IPS-NIHi7 (cell line): Measurements from ENCODE around the gene CHRNA10.

Source experiments
- DNase-seq: peaks from one replicate; pipeline ENCODE4 v3.0.0; 2012; ENCODE audit warnings: mixed read lengths; ENCODE audit errors: extremely low spot score

CHRNA10 gene

DNA sequence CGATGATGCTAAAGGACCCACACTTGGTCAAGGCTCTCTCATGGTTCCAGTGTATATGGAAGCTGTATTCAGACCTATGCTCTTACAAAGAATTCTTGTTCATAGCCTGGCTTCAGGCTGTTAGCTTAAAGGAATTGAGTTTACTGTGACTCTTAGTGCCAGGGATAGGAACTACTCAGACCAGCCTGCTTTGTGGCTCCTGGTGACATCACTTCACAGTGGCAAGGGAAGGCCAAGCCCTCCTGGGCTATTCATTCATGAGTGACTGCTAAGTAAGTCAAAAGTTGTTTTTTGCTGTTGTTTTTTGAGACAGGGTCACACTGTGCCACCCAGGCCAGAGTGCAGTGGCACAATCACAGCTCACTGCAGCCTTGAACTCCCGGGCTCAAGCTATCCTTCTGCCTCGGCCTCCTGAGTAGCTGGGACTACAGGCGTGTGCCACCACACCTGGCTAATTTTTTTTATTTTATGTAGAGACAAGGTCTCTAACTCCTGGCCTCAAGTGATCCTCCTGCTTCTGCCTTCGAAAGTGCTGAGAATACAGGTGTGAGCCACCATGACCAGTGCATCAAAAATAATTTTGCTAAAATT is 39.0 kb downstream of the CHRNA10 start:
- no peak for DNase-seq

DNA sequence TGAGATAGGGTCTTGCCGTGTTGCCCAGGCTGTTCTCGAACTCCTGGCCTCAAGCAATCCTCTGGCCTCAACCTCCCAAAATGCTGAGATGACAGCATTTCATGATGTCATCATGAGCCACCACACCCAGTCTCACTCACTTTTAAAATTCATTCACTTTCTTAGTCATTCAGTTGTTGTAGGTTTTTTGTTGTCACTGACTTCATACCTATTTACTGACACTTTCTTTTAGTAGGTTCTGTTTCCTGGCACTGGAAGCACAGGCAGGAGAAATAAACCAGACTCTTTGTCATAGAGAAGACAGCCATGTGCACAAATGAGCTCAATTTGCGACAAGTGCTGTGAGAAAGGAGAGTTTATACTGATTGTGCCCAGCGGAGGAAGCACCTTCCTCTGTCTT is 39.9 kb downstream of the CHRNA10 start:
- DNase-seq: no peak

DNA sequence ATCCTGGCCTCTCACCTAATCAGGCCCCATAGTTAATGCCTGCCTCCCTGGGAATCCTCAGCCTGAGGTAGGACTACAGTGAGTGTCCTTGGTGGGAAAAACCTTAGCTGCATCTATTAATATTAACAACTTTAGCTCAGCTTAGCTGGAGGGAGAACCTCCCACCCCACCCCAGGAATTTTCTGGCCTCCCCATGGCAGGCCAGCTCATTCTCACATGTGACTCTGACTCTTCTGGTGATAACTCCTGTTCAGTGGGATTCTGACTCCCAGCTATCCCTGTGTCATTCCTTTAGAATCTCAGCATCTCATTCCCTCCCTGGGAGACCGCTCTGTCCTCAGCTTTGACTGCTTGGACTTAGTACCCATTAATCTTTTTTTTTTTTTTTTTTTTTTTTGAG is 43.9 kb downstream of the CHRNA10 start:
- no peak for DNase-seq

DNA sequence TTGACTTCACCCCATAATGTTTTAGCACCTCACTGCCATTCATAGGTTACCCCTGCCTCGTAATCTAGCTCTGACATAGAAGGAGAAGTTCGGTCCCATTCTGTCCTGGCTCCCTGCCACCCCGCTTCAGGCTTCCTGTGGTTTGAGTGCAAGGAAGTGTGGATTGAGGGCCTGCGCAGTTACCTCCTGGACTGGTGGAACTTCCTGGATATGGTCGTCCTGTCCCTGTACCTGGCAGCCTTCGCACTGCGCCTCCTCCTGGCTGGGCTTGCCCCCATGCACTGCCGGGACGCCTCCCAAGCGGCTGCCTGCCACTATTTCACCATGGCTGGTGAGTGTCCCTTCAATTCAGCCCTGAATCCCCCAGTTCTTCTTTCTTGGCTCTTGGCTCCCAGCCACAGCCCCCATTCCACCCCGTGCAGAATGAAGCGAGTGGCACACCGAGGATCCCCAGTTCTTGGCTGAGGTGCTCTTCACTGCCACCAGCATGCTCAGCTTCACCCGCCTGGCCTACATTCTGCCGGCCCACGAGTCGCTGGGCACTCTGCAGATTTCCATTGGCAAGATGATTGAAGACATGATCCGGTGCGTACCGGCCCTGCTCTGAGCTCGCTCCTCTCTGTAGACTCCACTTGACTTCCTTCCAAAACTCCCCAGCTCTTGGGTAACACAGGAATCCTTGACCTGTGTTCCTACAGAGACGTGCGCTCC is 44.8 kb downstream of the CHRNA10 start:
- no peak for DNase-seq

DNA sequence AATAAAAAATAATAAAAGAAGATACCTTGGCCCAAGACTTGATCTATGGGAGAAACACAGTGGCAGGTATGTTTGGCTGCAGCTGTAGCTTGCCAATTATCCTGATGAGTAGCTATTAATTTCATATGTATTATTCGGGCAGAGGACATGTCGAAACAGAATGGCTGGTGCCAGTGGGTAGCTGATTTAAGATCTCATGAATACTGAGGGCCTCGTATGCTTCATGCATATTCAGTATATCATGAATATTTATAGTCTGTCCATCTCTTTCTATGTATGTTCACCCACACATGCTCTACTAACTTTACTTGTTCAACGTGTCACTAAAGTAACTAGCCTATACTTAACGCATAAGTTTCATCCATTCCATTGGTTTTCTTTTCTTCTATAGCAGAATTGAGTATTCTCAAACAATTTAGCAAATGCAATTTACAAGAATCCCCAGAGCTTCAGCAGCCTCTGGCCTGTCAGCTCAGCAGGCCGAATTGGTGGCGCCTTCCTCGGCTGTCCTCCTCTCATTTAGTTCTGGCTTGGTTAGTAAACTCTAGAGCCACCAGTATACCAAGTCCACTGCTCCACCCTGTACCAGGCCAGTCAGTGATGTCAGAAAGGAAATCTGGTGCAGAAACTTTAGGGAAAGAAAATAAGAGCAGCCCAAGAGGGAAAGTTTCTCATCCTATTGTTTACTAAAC is 47.3 kb downstream of the CHRNA10 start:
- no peak for DNase-seq

DNA sequence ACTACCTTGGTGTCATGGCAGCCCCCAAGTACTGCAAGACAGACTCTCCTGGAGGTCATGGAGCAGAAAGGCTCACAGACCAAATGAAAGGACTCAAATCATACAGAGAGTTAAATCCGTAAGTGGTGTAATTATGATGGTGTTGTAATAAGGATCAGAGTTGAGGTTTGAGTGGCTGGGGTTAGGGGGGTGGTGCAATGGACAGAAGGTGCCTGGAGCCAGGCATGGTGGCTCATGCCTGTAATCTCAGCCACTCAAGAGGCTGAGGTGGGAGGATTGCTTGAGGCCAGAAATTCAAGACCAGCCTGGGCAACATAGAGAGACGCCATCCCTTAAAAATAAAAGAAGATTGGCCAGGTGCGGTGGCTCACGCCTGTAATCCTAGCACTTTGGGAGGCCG is 48.1 kb downstream of the CHRNA10 start:
- no peak for DNase-seq

DNA sequence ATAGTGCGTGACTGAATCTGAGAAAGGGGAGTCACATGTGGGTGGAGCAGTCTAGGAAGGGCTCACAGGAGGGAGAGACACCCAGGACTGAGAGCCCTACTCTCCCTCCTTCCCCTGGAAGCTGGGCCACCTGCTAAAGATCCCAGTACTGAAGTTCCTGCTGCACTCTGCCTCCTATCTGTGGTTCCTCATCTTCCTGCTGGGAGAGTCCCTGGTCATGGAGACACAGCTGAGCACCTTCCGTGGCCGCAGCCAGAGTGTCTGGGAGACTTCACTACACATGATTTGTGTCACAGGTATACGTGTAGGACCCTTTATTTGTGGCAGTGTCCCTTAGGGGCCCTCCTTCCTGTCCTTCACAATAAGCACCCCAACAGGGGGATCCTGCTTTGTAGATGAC is 48.7 kb downstream of the CHRNA10 start:
- DNase-seq: no peak

DNA sequence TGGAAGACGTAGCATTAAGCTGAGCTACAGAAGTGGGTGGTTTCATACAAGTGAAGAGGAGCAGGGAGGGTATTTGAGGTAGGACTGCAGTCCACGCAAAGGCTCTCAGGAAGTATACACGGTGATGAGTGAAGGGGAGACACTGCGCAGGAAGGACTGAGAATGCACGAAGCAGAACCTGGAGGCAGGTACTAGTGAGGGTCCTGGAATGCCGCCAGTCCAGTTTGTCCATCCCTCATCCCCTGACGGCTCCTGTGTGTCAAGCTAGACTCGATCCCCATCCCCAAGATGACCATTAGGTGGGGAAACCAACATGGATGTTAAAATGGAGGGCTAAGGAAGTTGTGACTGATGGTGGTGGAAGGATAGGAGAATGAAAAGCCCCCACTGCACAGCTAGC is 53.2 kb downstream of the CHRNA10 start:
- no peak for DNase-seq

DNA sequence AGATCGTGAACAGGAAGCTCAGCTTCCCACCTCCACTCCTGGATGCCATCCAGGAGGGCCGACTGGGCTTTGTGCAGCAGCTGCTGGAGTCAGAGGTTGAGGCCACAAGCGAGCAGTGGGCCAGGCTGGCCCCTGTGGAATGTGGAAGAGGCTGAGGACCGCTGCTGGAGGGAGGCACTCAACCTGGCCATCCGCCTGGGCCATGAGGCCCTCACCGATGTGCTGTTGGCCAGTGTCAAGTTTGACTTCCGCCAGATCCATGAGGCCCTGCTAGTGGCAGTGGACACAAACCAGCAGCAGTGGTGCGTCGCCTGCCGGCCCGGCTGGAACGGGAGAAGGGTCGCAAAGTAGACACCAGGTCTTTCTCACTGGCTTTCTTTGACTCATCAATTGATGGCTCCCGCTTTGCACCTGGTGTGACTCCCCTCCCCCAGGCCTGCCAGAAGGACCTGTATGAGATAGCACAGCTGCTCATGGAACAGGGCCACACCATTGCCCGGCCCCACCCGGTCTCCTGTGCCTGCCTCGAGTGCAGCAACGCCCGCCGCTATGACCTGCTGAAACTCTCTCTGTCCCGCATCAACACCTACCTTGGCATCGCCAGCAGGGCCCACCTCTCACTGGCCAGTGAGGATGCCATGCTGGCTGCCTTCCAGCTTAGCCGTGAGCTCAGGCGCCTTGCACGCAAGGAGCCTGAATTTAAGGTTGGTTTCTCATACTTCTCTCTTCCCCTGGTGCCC is 54.3 kb downstream of the CHRNA10 start:
- no peak for DNase-seq

DNA sequence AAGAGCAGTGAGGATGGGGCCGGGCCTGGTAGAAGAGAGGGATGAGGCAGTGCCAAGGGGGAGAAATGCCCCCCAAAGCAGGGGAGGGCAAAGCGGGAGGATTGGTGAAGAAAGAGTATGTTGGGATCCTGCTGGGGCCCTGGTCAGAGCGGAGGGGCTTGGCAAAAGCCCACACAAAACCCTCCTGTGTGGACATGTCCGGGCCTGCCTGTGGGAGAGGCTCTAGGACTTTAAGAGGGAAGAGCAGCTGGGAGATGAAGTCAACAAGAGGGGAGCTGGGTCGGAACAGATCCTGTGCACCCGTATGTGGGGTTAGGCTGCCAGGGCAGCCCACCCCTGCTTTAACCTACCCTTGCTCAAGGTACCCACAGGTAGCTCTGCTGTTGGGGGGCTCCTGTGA is 55.2 kb downstream of the CHRNA10 start:
- DNase-seq: no peak
